H1 (cell line): ENCODE measurements around the gene NOS1AP. TPM values are rescaled to one million over a fixed set of nuclear protein-coding genes. Genes with fewer than 3 reads are reported as not detected.
A peak's percentile ranks its signal among the peaks of the same experiment; 100 is the strongest.

ENCODE experiments used
- CTCF ChIA-PET: fragments of 300-600 bp; sonication (Branson Sonifier 250); formaldehyde crosslinking; loops from one replicate; lab custom pipeline; 2021; ENCODE audit not compliant: partially characterized antibody; lab: Charles Lee
- POLR2A ChIA-PET: fragments of 300-600 bp; sonication (Branson Sonifier 250); formaldehyde crosslinking; loops from one replicate; lab custom pipeline; 2021; ENCODE audit warnings: inconsistent platforms; ENCODE audit not compliant: partially characterized antibody; lab: Charles Lee
- DNase-seq, 2 experiments: peaks; one replicate each; pipeline versions ENCODE4 v3.0.0 to v3.0.0-alpha.2; 2010 to 2022; ENCODE audit warnings: low spot score in 2 of 2, low read depth in 1 of 2, mixed read lengths in 1 of 2
- FAIRE-seq: peaks from 2 replicates; lab custom pipeline; 2011; peaks lifted over from hg19 to GRCh38; lab: Jason Lieb, UNC
- H2AFZ ChIP-seq: 2 replicates; pipeline ENCODE4 v1.8.1; 2012; ENCODE audit warnings: low read length, inconsistent platforms
- H2AK5ac ChIP-seq: 2 replicates; pipeline ENCODE4 v1.6.1; 2013; ENCODE audit warnings: low read depth, low read length
- H2BK120ac ChIP-seq: replicated peaks from 2 replicates; pipeline ENCODE3; 2013; ENCODE audit warnings: low read depth, low read length, inconsistent platforms
- H2BK12ac ChIP-seq: 2 replicates; pipeline ENCODE4 v1.6.1; 2013; ENCODE audit warnings: low read depth, low read length
- H2BK15ac ChIP-seq: 2 replicates; pipeline ENCODE4 v1.6.1; 2013; ENCODE audit warnings: low read length
- H2BK20ac ChIP-seq: 2 replicates; pipeline ENCODE4 v1.6.1; 2013; ENCODE audit warnings: low read length
- H2BK5ac ChIP-seq: 2 replicates; pipeline ENCODE4 v1.6.1; 2013; ENCODE audit warnings: low read depth, low read length
- H3K14ac ChIP-seq: 2 replicates; pipeline ENCODE4 v1.6.1; 2013; ENCODE audit warnings: inconsistent platforms; ENCODE audit not compliant: insufficient read length
- H3K18ac ChIP-seq: 2 replicates; pipeline ENCODE4 v1.6.1; 2013; ENCODE audit warnings: low read length; ENCODE audit errors: extremely low read depth
- H3K23ac ChIP-seq: 2 replicates; pipeline ENCODE4 v1.6.1; 2013; ENCODE audit warnings: inconsistent platforms; ENCODE audit not compliant: insufficient read length
- H3K23me2 ChIP-seq: 2 replicates; pipeline ENCODE4 v1.6.1; 2013; ENCODE audit warnings: low read depth, low read length
- H3K27ac ChIP-seq: 2 replicates; pipeline ENCODE4 v1.6.1; 2011; ENCODE audit warnings: low read depth, low read length, inconsistent platforms
- H3K27me3 ChIP-seq, 4 experiments: replicated peaks in 1 of 4; 1 replicate in 1 of 4; 2 replicates in 3 of 4; pipeline versions ENCODE4 v1.6.1 to v1.8.1; 2011 to 2013; ENCODE audit warnings: low read length in 3 of 4, mild to moderate bottlenecking in 3 of 4, inconsistent platforms in 2 of 4, mixed read lengths in 2 of 4, moderate library complexity in 1 of 4; ENCODE audit not compliant: control insufficient read depth in 3 of 4, insufficient read depth in 3 of 4; ENCODE audit errors: extremely low read depth in 1 of 4
- H3K36me3 ChIP-seq, 4 experiments: 2 replicates each; pipeline versions ENCODE4 v1.6.1 to v1.8.1; 2011 to 2013; ENCODE audit warnings: mild to moderate bottlenecking in 4 of 4, low read length in 3 of 4, moderate library complexity in 2 of 4, control low read depth in 1 of 4, inconsistent platforms in 1 of 4; ENCODE audit not compliant: insufficient read depth in 4 of 4, control insufficient read depth in 2 of 4
- H3K4ac ChIP-seq: replicated peaks from 2 replicates; pipeline ENCODE3; 2013; ENCODE audit warnings: low read length, low read depth, mixed read lengths, inconsistent platforms; ENCODE audit not compliant: insufficient read length
- H3K4me1 ChIP-seq, 4 experiments: replicated peaks in 1 of 4; 1 replicate in 1 of 4; 2 replicates in 3 of 4; pipeline versions ENCODE4 v1.6.1 to v1.8.1; 2011 to 2013; ENCODE audit warnings: low read length in 3 of 4, inconsistent platforms in 2 of 4, mixed read lengths in 1 of 4; ENCODE audit not compliant: insufficient read depth in 4 of 4, control insufficient read depth in 3 of 4
- H3K4me2 ChIP-seq, 2 experiments: 2 replicates each; pipeline versions ENCODE4 v1.6.1 to v1.8.1; 2011 to 2013; ENCODE audit warnings: low read depth in 2 of 2, low read length in 2 of 2, control low read depth in 1 of 2, inconsistent platforms in 1 of 2, mild to moderate bottlenecking in 1 of 2; ENCODE audit not compliant: insufficient read depth in 1 of 2
- H3K4me3 ChIP-seq, 4 experiments: fragments of 200-600, 300-600 bp in 1 of 4; sonication (generic), shearing (Covaris generic), sonication (Bioruptor Twin) in 1 of 4; 2 replicates each; pipeline versions ENCODE4 v1.5.1 to v1.8.1; 2011 to 2016; ENCODE audit warnings: low read length in 4 of 4, low read depth in 3 of 4, control low read depth in 2 of 4, inconsistent platforms in 2 of 4, mild to moderate bottlenecking in 2 of 4, mixed read lengths in 1 of 4, moderate library complexity in 1 of 4; ENCODE audit not compliant: insufficient read depth in 2 of 4; ENCODE audit errors: extremely low read depth in 1 of 4
- H3K56ac ChIP-seq: replicated peaks from 2 replicates; pipeline ENCODE3; 2013; ENCODE audit warnings: low read depth, mild to moderate bottlenecking, mixed read lengths, low read length, inconsistent platforms; ENCODE audit not compliant: insufficient read length
- H3K79me1 ChIP-seq: 2 replicates; pipeline ENCODE4 v1.6.1; 2013; ENCODE audit warnings: low read depth, low read length, control low read depth
- H3K79me2 ChIP-seq, 2 experiments: 2 replicates each; pipeline versions ENCODE4 v1.6.1 to v1.8.1; 2012 to 2013; ENCODE audit warnings: low read length in 2 of 2, mild to moderate bottlenecking in 2 of 2, inconsistent platforms in 1 of 2; ENCODE audit not compliant: insufficient read depth in 2 of 2, control insufficient read depth in 1 of 2
- H3K9ac ChIP-seq, 4 experiments: replicated peaks in 1 of 4; 1 replicate in 1 of 4; 2 replicates in 3 of 4; pipeline versions ENCODE4 v1.6.1 to v1.8.1; 2011 to 2013; ENCODE audit warnings: low read depth in 3 of 4, low read length in 3 of 4, control low read depth in 2 of 4, mild to moderate bottlenecking in 2 of 4, moderate library complexity in 2 of 4, inconsistent platforms in 1 of 4; ENCODE audit errors: extremely low read depth in 1 of 4
- H3K9me3 ChIP-seq, 2 experiments: 2 replicates each; pipeline versions ENCODE4 v1.6.1 to v1.8.1; 2012 to 2013; ENCODE audit warnings: mild to moderate bottlenecking in 2 of 2, moderate library complexity in 2 of 2, control low read depth in 1 of 2, inconsistent platforms in 1 of 2, low read depth in 1 of 2, low read length in 1 of 2, mixed read lengths in 1 of 2; ENCODE audit not compliant: insufficient read depth in 2 of 2
- H4K20me1 ChIP-seq, 2 experiments: replicated peaks in 1 of 2; 2 replicates each; pipeline versions ENCODE3 to v1.8.1; 2011 to 2013; ENCODE audit warnings: inconsistent platforms in 2 of 2, low read length in 2 of 2, mild to moderate bottlenecking in 1 of 2; ENCODE audit not compliant: insufficient read depth in 2 of 2, control insufficient read depth in 1 of 2
- H4K5ac ChIP-seq: 2 replicates; pipeline ENCODE4 v1.6.1; 2013; ENCODE audit warnings: low read length, low read depth, mixed read lengths, inconsistent platforms; ENCODE audit not compliant: insufficient read length
- H4K8ac ChIP-seq: 2 replicates; pipeline ENCODE4 v1.8.0; 2013; ENCODE audit warnings: mild to moderate bottlenecking, moderate library complexity, low read length, inconsistent platforms; ENCODE audit not compliant: insufficient read depth; ENCODE audit errors: extremely low read depth
- H4K91ac ChIP-seq: replicated peaks from 2 replicates; pipeline ENCODE3; 2013; ENCODE audit warnings: low read length, mixed read lengths, inconsistent platforms; ENCODE audit not compliant: insufficient read length
- ASH2L ChIP-seq: fragments of 200-600, 300-600 bp; sonication (generic); IDR thresholded peaks from one replicate; pipeline ENCODE4 v1.7.1; 2017; ENCODE audit warnings: low read length
- ATF2 ChIP-seq: IDR thresholded peaks from 2 replicates; pipeline ENCODE4 v1.6.1; 2012; ENCODE audit warnings: low read length, inconsistent platforms
- CTBP2 ChIP-seq: IDR thresholded peaks from 2 replicates; pipeline ENCODE4 v1.7.0; 2011; ENCODE audit warnings: borderline replicate concordance, mild to moderate bottlenecking, moderate library complexity, mixed read lengths, low read length; ENCODE audit not compliant: insufficient read depth, insufficient read length
- EP300 ChIP-seq, 2 experiments: IDR thresholded peaks; 1 replicate in 1 of 2; 2 replicates in 1 of 2; pipeline ENCODE4 v1.6.1; 2011 to 2012; ENCODE audit warnings: low read depth in 2 of 2, low read length in 2 of 2, mild to moderate bottlenecking in 2 of 2, borderline replicate concordance in 1 of 2, inconsistent platforms in 1 of 2, moderate library complexity in 1 of 2
- JUN ChIP-seq: IDR thresholded peaks from 2 replicates; pipeline ENCODE4 v1.6.1; 2011; ENCODE audit warnings: low read depth, mild to moderate bottlenecking, improper control_type of control experiment, low read length
- NANOG ChIP-seq: IDR thresholded peaks from 2 replicates; pipeline ENCODE4 v1.6.1; 2011; ENCODE audit warnings: low read length, low read depth, mild to moderate bottlenecking, inconsistent platforms; ENCODE audit not compliant: insufficient read depth, poor library complexity, severe bottlenecking
- SIN3A ChIP-seq, 2 experiments: IDR thresholded peaks in 1 of 2; conservative IDR thresholded peaks in 1 of 2; 2 replicates each; pipeline ENCODE4 v1.6.1; 2011 to 2012; ENCODE audit warnings: low read length in 2 of 2, improper control_type of control experiment in 1 of 2, low read depth in 1 of 2, mild to moderate bottlenecking in 1 of 2
- SP4 ChIP-seq: IDR thresholded peaks from 2 replicates; pipeline ENCODE4 v1.6.1; 2012; ENCODE audit warnings: low read length, inconsistent platforms
- SRF ChIP-seq: IDR thresholded peaks from 2 replicates; pipeline ENCODE4 v1.6.1; 2011; ENCODE audit warnings: mild to moderate bottlenecking, low read depth, low read length, moderate library complexity
- WGBS, 2 experiments: shearing (Covaris generic) in 1 of 2; methylation state at CpG; one replicate each; pipeline versions ENCODE4 v1.1.6 to v1.1.7; 2013 to 2015; ENCODE audit warnings: low lambda C conversion rate in 2 of 2, mixed read lengths in 2 of 2, inconsistent platforms in 1 of 2, low coverage in 1 of 2, missing lambda C conversion rate in 1 of 2; ENCODE audit not compliant: insufficient replicate concordance in 2 of 2, insufficient coverage in 1 of 2, insufficient read length in 1 of 2; ENCODE audit errors: extremely low coverage in 1 of 2, missing lambda C conversion rate in 1 of 2; 5-methylcytosine and 5-hydroxymethylcytosine counted together
- polyA plus RNA-seq, 7 experiments: library from polyadenylated mRNA; depleted of rRNA in 3 of 7; stranded (reverse) in 5 of 7; unstranded in 2 of 7; fragments of >200 nt in 5 of 7; fragments of 200-250 nt in 2 of 7; gene quantifications; 1 replicate in 5 of 7; 2 replicates in 1 of 7; 4 replicates in 1 of 7; pipeline versions ENCODE4 v1.2.1 to v1.2.3, GENCODE V29; 2011 to 2013; ENCODE audit warnings: missing spikeins in 2 of 7, mixed read lengths in 2 of 7
- total RNA-seq: library from RNA; stranded (reverse); fragmentation: NEBNext Ultra II Directional; extraction: Animal tissue kit (Norgen Biotek cat#: 25700); gene quantifications from 2 replicates; pipeline ENCODE4 v1.2.1, GENCODE V29; 2021

The NOS1AP gene
- total and polyA plus RNA-seq, 2 of the 8 experiments (the other 6 are each of a cell fraction or from before 2014, with no cell fraction given): 2.4 to 12.1 TPM

GRCh38 chr1:162248854-162249535 lies 179.5 kb downstream of the NOS1AP start:
- ChIA-PET CTCF (interaction anchor here (1.0 to 2.0 kb wide), 4 partner anchors 9 to 52 kb away, joined by 3 to 6 read pairs (median 3); no protein-coding TSS in a partner anchor), POLR2A (no interaction called here)
- no peaks in the 10 kb centered on the region for H4K20me1 ChIP-seq
- no peaks in the 10 kb centered on the region for H3K36me3 ChIP-seq
- no peak overlapping the region for H3K14ac ChIP-seq
- no peak overlapping the region for H3K56ac ChIP-seq
- H3K9ac ChIP-seq: no peak overlapping the region
- peaks cover 0 to 16% of the 10 kb centered on the region in 2 experiments; a peak in 1 of 4 replicates for H3K79me2 ChIP-seq
- H2BK15ac ChIP-seq: no peak overlapping the region
- no peak overlapping the region for H2AFZ ChIP-seq
- H2BK20ac ChIP-seq: no peak overlapping the region
- peak; percentile 27 to 58 for DNase-seq
- 0 out of 2 replicates have a peak overlapping the region, but pooled peaks have one; percentile 11 for H3K27ac ChIP-seq
- H3K4me1 ChIP-seq: peaks cover 3 to 16% (median 15%) of the 10 kb centered on the region in 4 experiments; a peak in 5 of 7 replicates
- no peak overlapping the region for H2AK5ac ChIP-seq
- no peak overlapping the region for H2BK5ac ChIP-seq
- no peak overlapping the region for H4K91ac ChIP-seq
- no peak overlapping the region for H4K8ac ChIP-seq
- FAIRE-seq: peak; percentile 98
- H3K4me2 ChIP-seq: peak overlapping the region; percentile 15 to 56; a peak in 3 of 4 replicates
- no peak overlapping the region for H3K23ac ChIP-seq
- WGBS, 2 experiments: 50% methylated on average over 3 of the region's 3 CpGs; no CpG with 5 or more reads in 1 of the 2 experiments
- H2BK12ac ChIP-seq: no peak overlapping the region
- no peaks in the 10 kb centered on the region for H3K9me3 ChIP-seq
- H4K5ac ChIP-seq: no peak overlapping the region
- peak overlapping the region in 1 of 4 experiments; percentile 43; a peak in 3 of 8 replicates for H3K4me3 ChIP-seq
- no peaks in the 10 kb centered on the region for H3K23me2 ChIP-seq
- H3K27me3 ChIP-seq: no peaks in the 10 kb centered on the region
- no peak overlapping the region for H2BK120ac ChIP-seq
- H3K18ac ChIP-seq: no peak overlapping the region
- H3K79me1 ChIP-seq: no peaks in the 10 kb centered on the region; the same call in 1 of the 2 replicates
- H3K4ac ChIP-seq: no peak overlapping the region
- TF ChIP-seq JUN (no peak), CTBP2 (peak; percentile 86), SIN3A (conservative IDR thresholded peaks at IDR 0.05 in 1 of 2, IDR thresholded peaks at IDR 0.05 in 1 of 2; ENCODE audit: low read depth in 1 of 2, low read length in 2 of 2) (peak; percentile 86 to 98; a peak in 3 of 4 replicates), ASH2L (peak; percentile 68), SP4 (0 out of 2 replicates have a peak, but pooled peaks have one; percentile 39), EP300 (IDR thresholded peaks at IDR 0.05; ENCODE audit: borderline replicate concordance in 1 of 2, low read depth in 2 of 2, low read length in 2 of 2) (peak in 1 of 2 experiments; percentile 33; a peak in 1 of 3 replicates), SRF (no peak), ATF2 (peak; percentile 53; the same call in 1 of the 2 replicates), NANOG (peak; percentile 89)
